HepG2 (cell line): ENCODE results near the gene SLC39A2. TPM values are rescaled to one million over a fixed set of nuclear protein-coding genes. Genes with fewer than 3 reads are reported as not detected.

Experiments
- AGO1 ChIP-seq: fragments of 200-400 bp; formaldehyde crosslinking; IDR thresholded peaks from 2 replicates; pipeline ENCODE4 v1.6.1; 2017; ENCODE audit warnings: mild to moderate bottlenecking, low read depth, low read length, moderate library complexity; ENCODE audit not compliant: poor library complexity, severe bottlenecking
- ARNT2 ChIP-seq: sonication (generic); formaldehyde crosslinking; IDR thresholded peaks from 2 replicates; pipeline ENCODE4 v1.8.0; 2022; ENCODE audit warnings: mild to moderate bottlenecking, low read depth, missing genetic modification reagents, moderate library complexity
- ATRX ChIP-seq: sonication (generic); formaldehyde crosslinking; IDR thresholded peaks from 2 replicates; pipeline ENCODE4 v1.4.0; 2020; ENCODE audit warnings: missing genetic modification reagents, borderline replicate concordance
- EP300 ChIP-seq, 3 experiments: sonication (generic) in 1 of 3; formaldehyde crosslinking in 1 of 3; IDR thresholded peaks; 2 replicates each; pipeline versions ENCODE4 v1.5.1 to v1.6.1; 2011 to 2020; ENCODE audit warnings: low read depth in 2 of 3, low read length in 2 of 3, borderline replicate concordance in 1 of 3, improper control_type of control experiment in 1 of 3, mild to moderate bottlenecking in 1 of 3, missing genetic modification reagents in 1 of 3, moderate library complexity in 1 of 3
- FOSL2 ChIP-seq: sonication (generic); formaldehyde crosslinking; IDR thresholded peaks from 2 replicates; pipeline ENCODE4 v1.4.0; 2020; ENCODE audit warnings: missing genetic modification reagents
- HDAC1 ChIP-seq: sonication (generic); formaldehyde crosslinking; IDR thresholded peaks from 2 replicates; pipeline ENCODE4 v1.5.1; 2020; ENCODE audit warnings: mild to moderate bottlenecking, missing genetic modification reagents
- HOMEZ ChIP-seq: IDR thresholded peaks from 2 replicates; pipeline ENCODE4 v1.6.1; 2016; ENCODE audit warnings: low read depth
- HOXA9 ChIP-seq: sonication (generic); formaldehyde crosslinking; IDR thresholded peaks from 2 replicates; pipeline ENCODE4 v1.8.1; 2022; ENCODE audit warnings: missing genetic modification reagents, mild to moderate bottlenecking, moderate library complexity, borderline replicate concordance
- HOXD1 ChIP-seq: sonication (generic); formaldehyde crosslinking; IDR thresholded peaks from 2 replicates; pipeline ENCODE4 v1.5.0; 2020; ENCODE audit warnings: missing genetic modification reagents
- KDM5B ChIP-seq: sonication (generic); formaldehyde crosslinking; IDR thresholded peaks from 2 replicates; pipeline ENCODE4 v1.4.0; 2020; ENCODE audit warnings: missing genetic modification reagents, mild to moderate bottlenecking, borderline replicate concordance
- MXD3 ChIP-seq: IDR thresholded peaks from 2 replicates; pipeline ENCODE4 v1.6.1; 2016; ENCODE audit warnings: mild to moderate bottlenecking, missing biosample characterization, missing genetic modification reagents
- NCOA2 ChIP-seq: sonication (generic); formaldehyde crosslinking; IDR thresholded peaks from 2 replicates; pipeline ENCODE4 v1.8.0; 2022; ENCODE audit warnings: inconsistent platforms
- NONO ChIP-seq, 2 experiments: fragments of 450-650 bp in 1 of 2; sonication (generic) in 1 of 2; formaldehyde crosslinking in 1 of 2; IDR thresholded peaks in 1 of 2; conservative IDR thresholded peaks in 1 of 2; 2 replicates each; pipeline versions ENCODE4 v1.6.1 to v1.8.0; 2017 to 2022; ENCODE audit warnings: mild to moderate bottlenecking in 1 of 2, missing genetic modification reagents in 1 of 2, moderate library complexity in 1 of 2
- NR1H2 ChIP-seq: sonication (generic); formaldehyde crosslinking; IDR thresholded peaks from 2 replicates; pipeline ENCODE4 v1.8.1; 2022; ENCODE audit warnings: low read depth, missing genetic modification reagents, borderline replicate concordance
- PAXIP1 ChIP-seq: sonication (generic); formaldehyde crosslinking; conservative IDR thresholded peaks from 2 replicates; pipeline ENCODE4 v1.4.0; 2020; ENCODE audit warnings: mild to moderate bottlenecking, missing genetic modification reagents, moderate library complexity
- POLR2AphosphoS2 ChIP-seq: IDR thresholded peaks from 2 replicates; pipeline ENCODE4 v1.6.1; 2011; ENCODE audit warnings: low read depth, low read length, improper control_type of control experiment
- PRDM4 ChIP-seq: sonication (generic); formaldehyde crosslinking; IDR thresholded peaks from 2 replicates; pipeline ENCODE4 v1.9.0; 2021; ENCODE audit warnings: missing genetic modification reagents, borderline replicate concordance
- TCF12 ChIP-seq, 2 experiments: fragments of 450-650 bp in 1 of 2; sonication (generic) in 1 of 2; formaldehyde crosslinking in 1 of 2; IDR thresholded peaks; 2 replicates each; pipeline versions ENCODE4 v1.6.1 to v1.8.0; 2017 to 2022; ENCODE audit warnings: antibody characterized with exemption in 1 of 2, mild to moderate bottlenecking in 1 of 2, missing genetic modification reagents in 1 of 2, moderate library complexity in 1 of 2
- TGIF2 ChIP-seq: IDR thresholded peaks from 2 replicates; pipeline ENCODE4 v1.6.1; 2016; ENCODE audit warnings: control low read depth, missing compliant biosample characterization
- ZBTB3 ChIP-seq: sonication (generic); formaldehyde crosslinking; IDR thresholded peaks from 2 replicates; pipeline ENCODE4 v1.4.0; 2020; ENCODE audit warnings: low read depth, mild to moderate bottlenecking, moderate library complexity, missing genetic modification reagents, borderline replicate concordance
- ZBTB42 ChIP-seq: sonication (generic); formaldehyde crosslinking; IDR thresholded peaks from 2 replicates; pipeline ENCODE4 v1.5.0; 2020; ENCODE audit warnings: mild to moderate bottlenecking, missing genetic modification reagents
- ZNF205 ChIP-seq: IDR thresholded peaks from 2 replicates; pipeline ENCODE4 v1.6.1; 2018; ENCODE audit warnings: missing biosample characterization, missing genetic modification reagents
- polyA plus RNA-seq, 8 experiments: library from polyadenylated mRNA; depleted of rRNA in 3 of 8; stranded (reverse) in 7 of 8; unstranded in 1 of 8; fragments of >200 nt; fragmentation: Illumina TruSeq in 4 of 8; extraction: Trizol in 4 of 8; gene quantifications; 2 replicates each; pipeline versions ENCODE4 v1.2.1 to v1.2.3, GENCODE V29; 2011 to 2016; ENCODE audit warnings: low read depth in 4 of 8, missing spikeins in 1 of 8, mixed read lengths in 1 of 8; ENCODE audit not compliant: insufficient read depth in 1 of 8
- total RNA-seq, 5 experiments: library from RNA; depleted of rRNA; stranded (reverse); fragments of >200 nt; fragmentation: Illumina TruSeq; extraction: Trizol; gene quantifications; 2 replicates each; pipeline ENCODE4 v1.2.3, GENCODE V29; 2016; ENCODE audit warnings: low read depth in 1 of 5

SLC39A2 gene
- total and polyA plus RNA-seq, 2 of the 13 experiments (the other 11 are each of a cell fraction or from before 2014, with no cell fraction given), result 0.08 to 0.11 TPM

- TF ChIP-seq MXD3, result no peak
- 0 out of 2 replicates have a peak, but pooled peaks have one; percentile 16 for TF ChIP-seq PAXIP1 (CRISPR knock-in tag)
- TF ChIP-seq HDAC1, result no peak
- no peak for TF ChIP-seq ZBTB3 (CRISPR knock-in tag)
- no peak for TF ChIP-seq NR1H2
- no peak for TF ChIP-seq HOXD1
- no peak for TF ChIP-seq AGO1
- TF ChIP-seq TGIF2 (CRISPR knock-in tag), result no peak
- TF ChIP-seq ZNF205 (CRISPR knock-in tag), result no peak
- no peak for TF ChIP-seq KDM5B (CRISPR knock-in tag)
- no peak for TF ChIP-seq ATRX (CRISPR knock-in tag)
- no peak for TF ChIP-seq TCF12 (IDR thresholded peaks at IDR 0.05)
- TF ChIP-seq TCF12 (CRISPR knock-in tag; IDR thresholded peaks at IDR 0.05), result no peak
- TF ChIP-seq ARNT2 (CRISPR knock-in tag), result no peak
- TF ChIP-seq ZBTB42 (CRISPR knock-in tag), result no peak
- TF ChIP-seq POLR2AphosphoS2, result no peak
- no peak for TF ChIP-seq HOXA9
- no peak for TF ChIP-seq NONO (IDR thresholded peaks at IDR 0.05)
- TF ChIP-seq NONO (CRISPR knock-in tag; conservative IDR thresholded peaks at IDR 0.05), result no peak
- peak; percentile 33; the same call in 1 of the 2 replicates for TF ChIP-seq NCOA2 (CRISPR knock-in tag)
- TF ChIP-seq HOMEZ (CRISPR knock-in tag), result no peak
- TF ChIP-seq EP300 (IDR thresholded peaks at IDR 0.05; ENCODE audit: low read depth in 2 of 2, low read length in 2 of 2), result peak in 1 of 2 experiments; percentile 34; a peak in 1 of 4 replicates
- no peak for TF ChIP-seq EP300 (CRISPR knock-in tag; IDR thresholded peaks at IDR 0.05; ENCODE audit: borderline replicate concordance)
- TF ChIP-seq FOSL2 (CRISPR knock-in tag), result peak; percentile 78
- no peak for TF ChIP-seq PRDM4 (CRISPR knock-in tag)
Measured at GRCh38 chr14:21026988-21027315, 27.9 kb downstream of the SLC39A2 start (continued).
